Fibroblast of skin of back (primary cell): Measurements from ENCODE around the gene DUS4L. TPM values are rescaled to one million over a fixed set of nuclear protein-coding genes. Genes with fewer than 3 reads are reported as not detected.
"Not testable (repeated sequence)": the region's sequence is repeated elsewhere in the genome, so short reads cannot be mapped to it uniquely, and the experiment has no call there.

Source experiments
- DNase-seq: peaks from one replicate; pipeline ENCODE4 v3.0.0-alpha.2; 2013
- polyA plus RNA-seq, 2 experiments: library from polyadenylated mRNA; unstranded; fragments of 120-200 nt; gene quantifications; one replicate each; pipeline ENCODE4 v1.2.1, GENCODE V29; 2013; ENCODE audit not compliant: insufficient read length in 2 of 2

The DUS4L gene, protein sequence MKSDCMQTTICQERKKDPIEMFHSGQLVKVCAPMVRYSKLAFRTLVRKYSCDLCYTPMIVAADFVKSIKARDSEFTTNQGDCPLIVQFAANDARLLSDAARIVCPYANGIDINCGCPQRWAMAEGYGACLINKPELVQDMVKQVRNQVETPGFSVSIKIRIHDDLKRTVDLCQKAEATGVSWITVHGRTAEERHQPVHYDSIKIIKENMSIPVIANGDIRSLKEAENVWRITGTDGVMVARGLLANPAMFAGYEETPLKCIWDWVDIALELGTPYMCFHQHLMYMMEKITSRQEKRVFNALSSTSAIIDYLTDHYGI
- polyA plus RNA-seq (2013, experiment 1 of 2; ENCODE audit: insufficient read length), result 6.8 TPM
- polyA plus RNA-seq (2013, experiment 2 of 2; ENCODE audit: insufficient read length), result 5.3 TPM

- peak; percentile 77 for DNase-seq
These were observed at the start of gene DUS4L, which contains the start of gene COG5 for GRCh38 chr7:107563775-107564552. Gene DUS4L (plus strand): TSS chr7:107563971. CDS start chr7:107567071, 3,100 bp downstream. Gene COG5 (minus strand): TSS chr7:107563920. CDS start chr7:107563896, 24 bp downstream.

- DNase-seq, result no peak
These were observed 37.1 kb upstream of the DUS4L start for GRCh38 chr7:107526672-107527071.

DNA sequence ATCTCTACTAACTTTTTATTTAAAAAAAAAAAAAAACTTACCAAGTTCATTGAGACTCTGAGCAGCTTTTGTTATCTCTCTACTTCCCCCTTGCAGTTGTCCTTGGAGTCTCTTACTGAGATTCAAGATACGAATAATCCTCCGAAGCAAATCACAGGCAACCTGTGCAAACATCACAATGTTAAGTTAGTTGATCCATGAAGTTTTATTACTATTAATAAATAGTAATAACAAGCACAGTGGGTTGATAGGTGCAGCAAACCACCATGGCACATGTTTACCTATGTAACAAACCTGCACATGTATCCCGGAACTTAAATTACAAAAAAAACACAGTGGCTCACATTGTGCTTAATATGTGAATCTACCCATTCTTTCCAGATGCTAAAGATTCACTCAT, 36.6 kb upstream of the DUS4L start:
- no peak for DNase-seq

DNA sequence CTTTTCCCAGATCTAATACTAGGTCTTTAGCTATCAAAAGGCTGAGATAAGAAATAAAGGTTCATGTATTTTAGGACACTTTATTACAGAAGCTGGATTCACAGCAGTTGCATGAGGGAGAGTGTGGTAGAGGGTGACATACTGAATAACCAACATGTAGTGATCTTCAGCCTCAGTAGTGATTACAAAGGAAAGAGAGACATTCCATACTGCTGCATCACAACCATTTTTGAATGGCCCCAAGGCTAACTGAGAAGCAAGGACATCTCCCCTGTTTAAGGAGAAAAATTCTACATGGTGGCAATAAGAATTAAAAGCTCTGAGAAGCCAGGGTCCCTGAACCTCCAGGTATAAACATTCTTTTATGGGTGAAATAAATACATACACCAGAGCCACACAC, 35.3 kb upstream of the DUS4L start:
- DNase-seq, result peak; percentile 75

GRCh38 chr7:107530751-107531150, 33.0 kb upstream of the DUS4L start:
- DNase-seq, result no peak

GRCh38 chr7:107534139-107534538, 29.6 kb upstream of the DUS4L start:
- no peak for DNase-seq

DNA sequence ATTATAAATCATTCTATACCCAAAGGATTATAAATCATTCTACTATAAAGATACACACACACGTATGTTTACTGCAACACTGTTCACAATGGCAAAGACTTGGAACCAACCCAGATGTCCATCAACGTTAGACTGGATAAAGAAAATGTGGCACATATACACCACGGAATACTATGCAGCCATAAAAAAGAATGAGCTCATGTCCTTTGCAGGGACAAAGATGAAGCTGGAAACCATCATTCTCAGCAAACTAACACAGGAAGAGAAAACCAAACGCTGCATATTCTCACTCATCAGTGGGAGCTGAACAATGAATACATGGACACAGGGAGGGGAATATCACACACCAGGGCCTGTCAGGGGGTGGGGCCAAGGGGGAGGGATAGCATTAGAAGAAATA, 26.5 kb upstream of the DUS4L start:
- not testable (repeated sequence) for DNase-seq

- no peak for DNase-seq
These were observed 25.8 kb upstream of the DUS4L start for GRCh38 chr7:107538001-107538400.

DNA sequence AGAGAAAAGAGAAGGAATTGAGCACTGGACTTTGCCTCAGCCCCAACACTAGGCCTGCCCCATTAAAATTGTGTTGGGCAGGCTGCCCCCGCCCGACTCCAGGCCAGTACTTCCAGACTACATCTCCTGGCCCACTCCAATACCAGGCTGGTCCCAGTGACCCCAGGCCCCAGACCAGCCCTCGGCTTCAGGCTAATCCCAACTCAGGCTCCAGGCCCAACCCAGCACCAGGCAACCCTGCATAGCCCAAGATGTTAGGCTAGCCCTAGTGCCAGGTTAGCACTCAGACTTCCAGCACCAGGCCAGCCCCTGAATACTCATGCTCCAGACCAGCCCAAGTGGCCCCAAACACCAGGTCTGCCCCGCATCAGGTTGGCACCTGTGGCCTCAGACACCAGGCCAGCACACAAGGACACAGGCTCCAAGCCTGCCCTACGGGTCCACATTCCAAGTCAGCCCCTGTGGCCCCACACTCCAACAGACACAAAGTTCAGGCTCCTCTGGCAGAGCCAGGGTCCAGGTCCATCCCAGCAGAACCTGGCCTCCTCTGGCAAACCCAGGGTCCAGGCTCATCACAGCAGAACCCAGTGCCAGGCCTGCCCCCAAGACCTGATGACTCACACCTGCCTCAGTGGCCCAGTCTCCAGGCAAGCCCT, 20.3 kb upstream of the DUS4L start:
- no peak for DNase-seq

DNA sequence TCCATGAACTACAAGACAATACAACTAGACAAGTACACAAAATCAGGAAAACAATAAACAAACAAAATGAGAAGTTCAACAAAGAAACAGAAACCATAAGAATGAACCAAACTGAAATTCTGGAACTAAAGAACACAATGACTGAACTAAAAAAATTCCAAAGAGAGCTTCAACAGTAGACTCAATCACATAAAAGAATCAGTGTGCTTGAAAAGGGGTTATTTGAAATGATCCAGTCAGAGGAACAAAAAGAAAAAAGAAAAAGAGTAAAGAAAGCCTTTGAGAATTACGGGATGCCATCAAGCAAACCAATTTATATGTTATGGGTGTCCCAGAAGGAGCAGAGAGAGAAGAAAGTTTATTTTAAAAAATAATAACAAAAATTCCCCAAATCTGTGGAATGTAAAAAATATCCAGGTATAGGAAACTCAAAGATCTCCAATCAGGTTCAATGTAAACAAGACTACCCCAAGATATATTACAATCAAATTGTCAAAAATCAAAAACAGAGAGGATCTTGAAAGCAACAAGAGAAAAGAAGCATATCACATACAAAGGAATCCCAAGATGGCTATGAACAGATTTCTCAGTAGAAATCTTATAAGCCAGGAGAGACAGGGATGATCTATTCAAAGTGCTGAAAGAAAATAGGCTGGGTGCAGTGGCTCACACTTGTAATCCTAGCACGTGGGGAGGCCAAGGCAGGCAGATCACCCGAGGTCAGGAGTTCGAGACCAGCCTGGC, 18.8 kb upstream of the DUS4L start:
- DNase-seq, result no peak

DNA sequence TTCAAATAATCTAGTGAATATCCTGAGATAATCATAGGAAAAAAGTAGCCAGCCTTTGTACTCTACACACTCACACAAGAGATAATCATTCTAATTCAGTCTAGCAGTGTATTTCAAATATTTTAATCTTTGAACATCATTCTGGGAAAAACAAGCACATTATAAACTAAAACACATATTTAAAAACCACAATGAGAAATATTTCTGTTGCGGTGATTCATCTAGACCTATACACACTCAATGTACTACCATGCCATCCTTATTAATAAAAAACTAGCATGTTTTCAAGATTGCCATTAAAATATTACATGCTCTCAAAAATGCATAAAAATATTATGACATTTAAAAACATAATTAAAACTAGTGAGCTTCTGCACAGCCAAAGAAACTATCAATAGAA, 11.8 kb upstream of the DUS4L start:
- DNase-seq, result peak; percentile 49

DNA sequence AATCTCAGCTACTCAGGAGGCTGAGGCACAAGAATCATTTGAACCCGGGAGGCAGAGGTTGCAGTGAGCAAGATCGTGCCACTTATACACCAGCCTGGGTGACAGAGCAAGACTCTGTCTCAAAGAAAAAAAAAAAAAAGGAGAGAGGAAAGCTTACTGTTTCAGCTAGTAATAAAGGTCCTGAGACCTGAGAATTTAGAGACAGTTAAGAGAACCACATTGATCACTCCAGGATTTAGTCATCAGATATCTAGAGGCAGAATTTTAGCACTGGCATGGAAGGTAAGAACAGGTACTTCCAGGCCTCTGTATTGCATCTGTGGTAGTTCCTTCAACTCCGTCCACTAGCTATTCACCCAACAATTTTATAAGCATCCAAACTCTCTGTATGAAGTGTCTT, 7.9 kb upstream of the DUS4L start:
- DNase-seq, result no peak

GRCh38 chr7:107559864-107560263, 3.9 kb upstream of the DUS4L start:
- DNase-seq, result peak; percentile 72

DNA sequence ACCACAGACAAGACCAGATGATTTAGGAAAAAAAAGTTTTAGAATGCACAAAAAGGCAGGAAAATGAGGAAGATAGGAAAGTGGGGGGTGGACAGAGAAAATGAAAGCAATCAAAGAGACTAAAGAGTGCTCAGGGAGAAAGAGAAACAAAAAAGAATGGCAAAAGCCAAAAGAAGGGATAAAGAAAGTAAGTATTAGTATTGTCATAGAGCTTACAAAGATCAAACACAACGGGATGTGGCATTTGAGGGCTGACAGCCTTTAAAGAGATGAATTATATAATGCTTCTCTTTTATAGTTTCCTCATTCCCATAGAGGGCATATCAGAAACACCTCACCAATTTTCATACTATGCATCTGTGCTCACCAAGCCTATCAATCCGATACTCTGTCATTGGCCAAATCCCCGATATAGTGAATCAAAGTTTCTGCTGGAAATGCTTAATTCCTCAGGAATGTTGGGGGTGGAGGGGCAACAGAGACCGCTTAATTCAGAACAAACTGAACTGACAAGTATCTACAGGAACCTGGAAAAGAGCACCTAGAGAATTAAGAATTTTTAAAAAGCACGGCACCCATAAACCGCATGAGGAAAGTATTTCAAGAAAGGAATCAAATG, 2.8 kb upstream of the DUS4L start:
- DNase-seq, result peak; percentile 3

GRCh38 chr7:107563081-107563774, 543 bp upstream of the DUS4L start:
- DNase-seq, result no peak

- DNase-seq, result peak; percentile 93
These were observed 955 bp downstream of the DUS4L start for GRCh38 chr7:107564553-107565298.

- no peak for DNase-seq
These were observed 6.5 kb downstream of the DUS4L start for GRCh38 chr7:107570298-107570697.

GRCh38 chr7:107573537-107573936, 9.8 kb downstream of the DUS4L start:
- no peak for DNase-seq

- DNase-seq, result no peak
These were observed 15.7 kb downstream of the DUS4L start for GRCh38 chr7:107579554-107579884.

- DNase-seq, result peak; percentile 76
These were observed 16.3 kb downstream of the DUS4L start, which contains the start of gene BCAP29 for GRCh38 chr7:107579885-107580715. Gene BCAP29 (plus strand): TSS chr7:107580246. CDS start chr7:107580773, 527 bp downstream.
